GM23338 (cell line): ENCODE measurements around the gene HNRNPM.

Experiments used
- CREB1 ChIP-seq: fragments of 250-450 bp; sonication (Bioruptor Pico); IDR thresholded peaks from 2 replicates; pipeline ENCODE4 v1.5.0; 2020; ENCODE audit warnings: low read depth, mild to moderate bottlenecking, moderate library complexity
- CTCF ChIP-seq, 2 experiments: fragments of 200-600 bp in 1 of 2; sonication (generic) in 1 of 2; conservative IDR thresholded peaks; 2 replicates each; pipeline versions ENCODE4 v1.5.1 to v1.6.1; 2016 to 2017; ENCODE audit warnings: antibody characterized with exemption in 2 of 2, low read depth in 2 of 2, mild to moderate bottlenecking in 2 of 2, moderate library complexity in 1 of 2
- ETS1 ChIP-seq: IDR thresholded peaks from 2 replicates; pipeline ENCODE4 v1.6.1; 2016; ENCODE audit warnings: antibody characterized with exemption
- EZH2 ChIP-seq: fragments of 200-600 bp; sonication (generic); IDR thresholded peaks from one replicate; pipeline ENCODE4 v1.8.0; 2017; ENCODE audit warnings: antibody characterized with exemption, mild to moderate bottlenecking, low read depth; ENCODE audit not compliant: unreplicated experiment
- EZH2phosphoT487 ChIP-seq: fragments of 200-600 bp; sonication (generic); IDR thresholded peaks from one replicate; pipeline ENCODE4 v1.8.1; 2018; ENCODE audit warnings: antibody characterized with exemption; ENCODE audit not compliant: unreplicated experiment
- JUNB ChIP-seq: IDR thresholded peaks from one replicate; pipeline ENCODE4 v1.6.1; 2016; ENCODE audit warnings: antibody characterized with exemption; ENCODE audit not compliant: unreplicated experiment
- NANOG ChIP-seq: IDR thresholded peaks from 2 replicates; pipeline ENCODE4 v1.6.1; 2016; ENCODE audit warnings: antibody characterized with exemption, borderline replicate concordance
- POLR2AphosphoS5 ChIP-seq: IDR thresholded peaks from 2 replicates; pipeline ENCODE4 v1.6.1; 2016; ENCODE audit warnings: antibody characterized with exemption, low read depth
- REST ChIP-seq: IDR thresholded peaks from one replicate; pipeline ENCODE4 v1.6.1; 2018; ENCODE audit warnings: antibody characterized with exemption; ENCODE audit not compliant: unreplicated experiment
- STAT1 ChIP-seq: IDR thresholded peaks from one replicate; pipeline ENCODE4 v1.6.1; 2016; ENCODE audit warnings: antibody characterized with exemption; ENCODE audit not compliant: unreplicated experiment
- ZNF114 ChIP-seq: fragments of 250-450 bp; sonication (Bioruptor Pico); IDR thresholded peaks from 2 replicates; pipeline ENCODE4 v1.5.0; 2020; ENCODE audit warnings: mild to moderate bottlenecking, moderate library complexity
- ZNF462 ChIP-seq: fragments of 250-450 bp; sonication (Bioruptor Pico); IDR thresholded peaks from 2 replicates; pipeline ENCODE4 v1.5.0; 2020; ENCODE audit warnings: mild to moderate bottlenecking, moderate library complexity

- TF ChIP-seq REST, result no peak
- no peak for TF ChIP-seq EZH2
- TF ChIP-seq CTCF (conservative IDR thresholded peaks at IDR 0.05; ENCODE audit: low read depth in 2 of 2), result no peak
- TF ChIP-seq EZH2phosphoT487, result no peak
- no peak for TF ChIP-seq POLR2AphosphoS5
- TF ChIP-seq CREB1, result no peak
- TF ChIP-seq ZNF462, result no peak
- TF ChIP-seq STAT1, result no peak
- TF ChIP-seq JUNB, result no peak
- no peak for TF ChIP-seq ETS1
- no peak for TF ChIP-seq ZNF114 (CRISPR knock-in tag)
- TF ChIP-seq NANOG, result no peak
Observed at GRCh38 chr19:8481201-8481600, 36.4 kb downstream of the HNRNPM start.
